NCI-H524 (cell line): ENCODE measurements around the gene RAB40C.

Experiments used
- DNase-seq, 2 experiments: peaks; one replicate each; lab custom pipeline; 2025; lab: John Stamatoyannopoulos, UW

Gene RAB40C

GRCh38 chr16:574021-574760 is 15.7 kb upstream of the RAB40C start:
- no peak for DNase-seq

GRCh38 chr16:575354-576196 is 14.3 kb upstream of the RAB40C start:
- DNase-seq, result no peak

GRCh38 chr16:576197-576822 is 13.6 kb upstream of the RAB40C start:
- DNase-seq, result no peak

GRCh38 chr16:576823-577201 is 13.1 kb upstream of the RAB40C start:
- DNase-seq, result no peak

GRCh38 chr16:577796-578195 is 12.1 kb upstream of the RAB40C start:
- DNase-seq, result no peak

- no peak for DNase-seq
Observed at GRCh38 chr16:578232-578869, 11.5 kb upstream of the RAB40C start.

- peak; percentile 32 to 75 for DNase-seq
Observed at GRCh38 chr16:578870-579405, 10.9 kb upstream of the RAB40C start.

GRCh38 chr16:580141-580945 is 9.5 kb upstream of the RAB40C start:
- DNase-seq, result no peak

GRCh38 chr16:580946-581498 is 8.8 kb upstream of the RAB40C start:
- DNase-seq, result no peak

GRCh38 chr16:582218-582613 is 7.7 kb upstream of the RAB40C start:
- DNase-seq, result no peak

GRCh38 chr16:582614-583331 is 7.1 kb upstream of the RAB40C start:
- DNase-seq, result no peak

GRCh38 chr16:583470-583814 is 6.4 kb upstream of the RAB40C start:
- DNase-seq, result no peak

GRCh38 chr16:583815-584591 is 5.9 kb upstream of the RAB40C start:
- no peak for DNase-seq

GRCh38 chr16:585351-585750 is 4.5 kb upstream of the RAB40C start:
- no peak for DNase-seq

GRCh38 chr16:586047-586644 is 3.7 kb upstream of the RAB40C start:
- no peak for DNase-seq

GRCh38 chr16:586645-587590 is 2.9 kb upstream of the RAB40C start:
- DNase-seq, result no peak

- peak in 1 of 2 experiments; percentile 45 for DNase-seq
Observed at GRCh38 chr16:588639-588888, 1.3 kb upstream of the RAB40C start.

GRCh38 chr16:588889-589657 is 793 bp upstream of the RAB40C start:
- DNase-seq, result peak; percentile 94 to 96
